Measurements from ENCODE around the gene RAC2.

Gene RAC2

GRCh38 chr22:37197451-37198257, 46.4 kb downstream of the RAC2 start:
- TF ChIP-seq, protein P1, sequence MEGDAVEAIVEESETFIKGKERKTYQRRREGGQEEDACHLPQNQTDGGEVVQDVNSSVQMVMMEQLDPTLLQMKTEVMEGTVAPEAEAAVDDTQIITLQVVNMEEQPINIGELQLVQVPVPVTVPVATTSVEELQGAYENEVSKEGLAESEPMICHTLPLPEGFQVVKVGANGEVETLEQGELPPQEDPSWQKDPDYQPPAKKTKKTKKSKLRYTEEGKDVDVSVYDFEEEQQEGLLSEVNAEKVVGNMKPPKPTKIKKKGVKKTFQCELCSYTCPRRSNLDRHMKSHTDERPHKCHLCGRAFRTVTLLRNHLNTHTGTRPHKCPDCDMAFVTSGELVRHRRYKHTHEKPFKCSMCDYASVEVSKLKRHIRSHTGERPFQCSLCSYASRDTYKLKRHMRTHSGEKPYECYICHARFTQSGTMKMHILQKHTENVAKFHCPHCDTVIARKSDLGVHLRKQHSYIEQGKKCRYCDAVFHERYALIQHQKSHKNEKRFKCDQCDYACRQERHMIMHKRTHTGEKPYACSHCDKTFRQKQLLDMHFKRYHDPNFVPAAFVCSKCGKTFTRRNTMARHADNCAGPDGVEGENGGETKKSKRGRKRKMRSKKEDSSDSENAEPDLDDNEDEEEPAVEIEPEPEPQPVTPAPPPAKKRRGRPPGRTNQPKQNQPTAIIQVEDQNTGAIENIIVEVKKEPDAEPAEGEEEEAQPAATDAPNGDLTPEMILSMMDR (IDR thresholded peaks at IDR 0.05; ENCODE audit: low read depth, low read length, missing control alignments): no peak
- DNase-seq (ENCODE audit: extremely low read depth, low read depth): no peak
- peak overlapping the region; percentile 68; the same call in 1 of the 2 replicates for H3K4me3 ChIP-seq (replicated peaks; ENCODE audit: low read depth, low read length)

GRCh38 chr22:37196539-37197450, 47.3 kb downstream of the RAC2 start:
- TF ChIP-seq, protein P1 (IDR thresholded peaks at IDR 0.05; ENCODE audit: low read depth, low read length, missing control alignments): no peak
- DNase-seq (ENCODE audit: extremely low read depth, low read depth): no peak
- no peak overlapping the region for H3K4me3 ChIP-seq (replicated peaks; ENCODE audit: low read depth, low read length)

DNA sequence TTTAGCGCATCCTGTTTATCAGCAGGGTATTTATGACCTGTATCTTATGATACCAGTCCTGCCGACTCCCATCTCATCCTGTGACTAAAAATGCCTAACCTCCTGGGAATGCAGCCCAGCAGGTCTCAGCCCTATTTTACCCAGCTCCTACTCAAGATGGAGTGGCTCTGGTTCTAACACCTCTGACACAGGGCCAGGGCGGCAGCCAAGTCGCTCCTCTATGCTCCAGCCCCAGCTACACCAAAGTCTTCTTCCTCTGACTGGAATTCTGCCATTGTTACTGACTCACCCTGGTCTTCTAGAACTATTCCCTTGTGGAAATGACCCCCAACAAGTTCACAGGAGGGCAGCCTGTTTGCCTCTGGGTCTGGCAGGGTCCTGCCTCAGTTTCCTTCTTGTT, 48.1 kb downstream of the RAC2 start:
- no peak overlapping the region for H3K4me3 ChIP-seq (replicated peaks; ENCODE audit: low read depth, low read length)
- TF ChIP-seq, protein P1 (IDR thresholded peaks at IDR 0.05; ENCODE audit: low read depth, low read length, missing control alignments): no peak
- DNase-seq (ENCODE audit: extremely low read depth, low read depth): no peak

DNA sequence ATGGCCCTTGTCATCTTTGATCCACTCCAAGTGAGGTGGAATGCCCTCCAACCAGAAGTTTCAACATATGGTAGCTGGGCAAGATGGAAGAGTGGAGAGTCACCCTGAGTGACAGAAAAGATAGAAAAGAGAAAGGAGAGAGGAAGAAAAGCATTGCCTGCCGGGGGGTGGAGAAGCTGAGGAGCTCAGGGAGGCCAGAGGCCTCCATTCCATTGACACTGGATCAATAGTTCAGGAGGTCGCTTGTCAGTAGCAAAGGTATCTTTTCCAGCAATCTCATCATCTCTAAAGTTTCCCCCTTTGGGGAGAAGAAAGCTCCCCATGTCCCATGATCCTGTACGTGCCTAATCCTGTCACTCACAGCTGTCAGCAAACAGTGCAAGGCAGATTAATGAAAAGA, 49.3 kb downstream of the RAC2 start:
- no peak for DNase-seq (ENCODE audit: extremely low read depth, low read depth)
- TF ChIP-seq, protein P1 (IDR thresholded peaks at IDR 0.05; ENCODE audit: low read depth, low read length, missing control alignments): no peak
- H3K4me3 ChIP-seq (replicated peaks; ENCODE audit: low read depth, low read length): no peak overlapping the region

- no peak for DNase-seq (ENCODE audit: extremely low read depth, low read depth)
- TF ChIP-seq, protein P1 (IDR thresholded peaks at IDR 0.05; ENCODE audit: low read depth, low read length, missing control alignments): no peak
- H3K4me3 ChIP-seq (replicated peaks; ENCODE audit: low read depth, low read length): no peak overlapping the region
These were observed 50.4 kb downstream of the RAC2 start for GRCh38 chr22:37193629-37194191.

DNA sequence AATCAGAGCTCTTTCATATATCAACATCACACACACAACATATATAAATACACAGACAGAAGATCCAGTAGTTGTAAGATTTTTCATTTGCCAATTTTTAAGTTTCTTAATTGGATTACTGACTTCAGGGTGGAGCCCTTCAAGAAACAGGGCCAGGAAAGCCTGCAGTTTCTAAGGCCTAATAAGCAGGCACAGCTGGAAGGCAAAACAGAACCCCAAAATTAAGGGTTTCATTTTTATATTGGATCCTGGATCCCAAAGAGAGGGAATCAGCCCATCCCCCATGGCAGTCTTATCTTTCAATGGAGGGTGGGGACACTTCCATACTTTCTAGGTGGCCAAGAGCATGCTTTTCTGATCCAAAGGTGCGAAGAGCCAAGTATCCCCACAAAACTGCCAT, 51.3 kb downstream of the RAC2 start:
- TF ChIP-seq, protein P1 (IDR thresholded peaks at IDR 0.05; ENCODE audit: low read depth, low read length, missing control alignments): no peak
- DNase-seq (ENCODE audit: extremely low read depth, low read depth): no peak
- H3K4me3 ChIP-seq (replicated peaks; ENCODE audit: low read depth, low read length): no peak overlapping the region
